Fibroblast of lung (primary cell): ENCODE measurements around the gene GDF9. TPM values are rescaled to one million over a fixed set of nuclear protein-coding genes. Genes with fewer than 3 reads are reported as not detected.

Experiments used
- DNase-seq, 2 donors: peaks; one replicate each; pipeline versions ENCODE4 v3.0.0 to v3.0.0-alpha.2; 2010; ENCODE audit warnings: low read depth in 2 of 2
- H2AFZ ChIP-seq: 2 replicates; pipeline ENCODE4 v1.5.1; 2012; ENCODE audit warnings: low read length, control low read depth, inconsistent platforms
- H3K27ac ChIP-seq: 2 replicates; pipeline ENCODE4 v1.5.1; 2011; ENCODE audit warnings: low read length, control low read depth; ENCODE audit not compliant: insufficient read depth
- H3K27me3 ChIP-seq: 2 replicates; pipeline ENCODE4 v1.5.1; 2011; ENCODE audit warnings: mild to moderate bottlenecking, low read length; ENCODE audit not compliant: control insufficient read depth, insufficient read depth
- H3K36me3 ChIP-seq: 2 replicates; pipeline ENCODE4 v1.5.1; 2011; ENCODE audit warnings: low read length; ENCODE audit not compliant: control insufficient read depth, insufficient read depth
- H3K4me1 ChIP-seq: 2 replicates; pipeline ENCODE4 v1.5.1; 2011; ENCODE audit warnings: low read length; ENCODE audit not compliant: control insufficient read depth, insufficient read depth; ENCODE audit errors: extremely low read depth
- H3K4me2 ChIP-seq: 2 replicates; pipeline ENCODE4 v1.5.1; 2011; ENCODE audit warnings: low read length, control low read depth; ENCODE audit not compliant: insufficient read depth; ENCODE audit errors: extremely low read depth
- H3K4me3 ChIP-seq, 4 experiments: fragments of 200-600 bp in 1 of 4; sonication (generic) in 1 of 4; replicated peaks in 1 of 4; 2 replicates each; pipeline ENCODE4 v1.5.1; 2011 to 2016; ENCODE audit warnings: low read length in 4 of 4, low read depth in 3 of 4, mild to moderate bottlenecking in 3 of 4, control low read depth in 2 of 4, inconsistent platforms in 1 of 4, mixed read lengths in 1 of 4; ENCODE audit not compliant: insufficient read depth in 1 of 4; ENCODE audit errors: control extremely low read depth in 1 of 4
- H3K79me2 ChIP-seq: 2 replicates; pipeline ENCODE4 v1.5.1; 2012; ENCODE audit warnings: mild to moderate bottlenecking, low read length, inconsistent platforms; ENCODE audit not compliant: control insufficient read depth, insufficient read depth
- H3K9ac ChIP-seq: 2 replicates; pipeline ENCODE4 v1.5.1; 2011; ENCODE audit warnings: mild to moderate bottlenecking, low read length, control low read depth; ENCODE audit not compliant: insufficient read depth
- H3K9me3 ChIP-seq: 2 replicates; pipeline ENCODE4 v1.5.1; 2012; ENCODE audit warnings: low read depth, low read length; ENCODE audit not compliant: control insufficient read depth, insufficient read depth
- H4K20me1 ChIP-seq: 2 replicates; pipeline ENCODE4 v1.5.1; 2011; ENCODE audit warnings: low read length; ENCODE audit not compliant: control insufficient read depth, insufficient read depth; ENCODE audit errors: extremely low read depth
- CTCF ChIP-seq, 2 donors: IDR thresholded peaks in 1 of 2; conservative IDR thresholded peaks in 1 of 2; 1 replicate in 1 of 2; 2 replicates in 1 of 2; pipeline ENCODE4 v1.5.1; 2011 to 2012; ENCODE audit warnings: low read length in 2 of 2, control low read depth in 1 of 2, inconsistent platforms in 1 of 2, low read depth in 1 of 2, mild to moderate bottlenecking in 1 of 2
- EZH2 ChIP-seq: IDR thresholded peaks from 2 replicates; pipeline ENCODE4 v1.5.1; 2012; ENCODE audit warnings: low read length, control low read depth, mild to moderate bottlenecking; ENCODE audit errors: missing control alignments
- polyA plus RNA-seq, 2 donors: library from polyadenylated mRNA; depleted of rRNA in 1 of 2; stranded (reverse) in 1 of 2; unstranded in 1 of 2; fragments of >200 nt; gene quantifications; 2 replicates each; pipeline ENCODE4 v1.2.1, GENCODE V29; 2011 to 2012; ENCODE audit warnings: missing spikeins in 1 of 2
- total RNA-seq: library from RNA; depleted of rRNA; stranded (reverse); fragments of >200 nt; gene quantifications from 2 replicates; pipeline ENCODE4 v1.2.1, GENCODE V29; 2014

GDF9 gene
- total and polyA plus RNA-seq, 2 donors (not counting 1 experiment from before 2014, with no cell fraction given) = 0.11 to 0.17 TPM

- no peaks in the 10 kb centered on the region for H3K4me1 ChIP-seq
- no peaks in the 10 kb centered on the region for H3K9me3 ChIP-seq
- no peak overlapping the region for H2AFZ ChIP-seq
- H4K20me1 ChIP-seq = no peaks in the 10 kb centered on the region
- no peak overlapping the region for H3K4me3 ChIP-seq
- H3K27me3 ChIP-seq = no peaks in the 10 kb centered on the region
- H3K9ac ChIP-seq = no peak overlapping the region
- peak in 1 of 2 donors; percentile 58 for DNase-seq
- TF ChIP-seq CTCF (conservative IDR thresholded peaks at IDR 0.05 in 1 of 2, IDR thresholded peaks at IDR 0.05 in 1 of 2; ENCODE audit: low read depth in 1 of 2, low read length in 2 of 2) = no peak
- TF ChIP-seq EZH2 = no peak
- no peaks in the 10 kb centered on the region for H3K36me3 ChIP-seq
- no peaks in the 10 kb centered on the region for H3K79me2 ChIP-seq
- no peak overlapping the region for H3K4me2 ChIP-seq
- H3K27ac ChIP-seq = no peak overlapping the region
These were observed 12.0 kb downstream of the GDF9 start for GRCh38 chr5:132854301-132854700.

GRCh38 chr5:132853790-132854189 lies 12.5 kb downstream of the GDF9 start:
- TF ChIP-seq CTCF (conservative IDR thresholded peaks at IDR 0.05 in 1 of 2, IDR thresholded peaks at IDR 0.05 in 1 of 2; ENCODE audit: low read depth in 1 of 2, low read length in 2 of 2) = no peak
- TF ChIP-seq EZH2 = no peak
- Histone ChIP-seq H3K9ac (no peak overlapping the region), H3K4me3 (no peak overlapping the region), H3K36me3 (no peaks in the 10 kb centered on the region), H3K4me2 (no peak overlapping the region), H3K79me2 (no peaks in the 10 kb centered on the region), H2AFZ (no peak overlapping the region), H4K20me1 (no peaks in the 10 kb centered on the region), H3K4me1 (no peaks in the 10 kb centered on the region), H3K27ac (no peak overlapping the region), H3K9me3 (no peaks in the 10 kb centered on the region), H3K27me3 (no peaks in the 10 kb centered on the region)
- DNase-seq = no peak

- DNase-seq = no peak
- H4K20me1 ChIP-seq = no peaks in the 10 kb centered on the region
- no peaks in the 10 kb centered on the region for H3K9me3 ChIP-seq
- H3K27me3 ChIP-seq = no peaks in the 10 kb centered on the region
- H3K4me3 ChIP-seq = no peak overlapping the region
- TF ChIP-seq CTCF (conservative IDR thresholded peaks at IDR 0.05 in 1 of 2, IDR thresholded peaks at IDR 0.05 in 1 of 2; ENCODE audit: low read depth in 1 of 2, low read length in 2 of 2) = no peak
- TF ChIP-seq EZH2 = no peak
- H3K36me3 ChIP-seq = no peaks in the 10 kb centered on the region
- H3K79me2 ChIP-seq = no peaks in the 10 kb centered on the region
- H3K4me2 ChIP-seq = no peak overlapping the region
- H2AFZ ChIP-seq = no peak overlapping the region
- H3K27ac ChIP-seq = no peak overlapping the region
- no peaks in the 10 kb centered on the region for H3K4me1 ChIP-seq
- no peak overlapping the region for H3K9ac ChIP-seq
These were observed 12.9 kb downstream of the GDF9 start for GRCh38 chr5:132853323-132853722.
